ENCODE results near the gene NELFB.

NELFB gene

GRCh38 chr9:137303893-137304382, 48.8 kb downstream of the NELFB start:
- no peak for DNase-seq

GRCh38 chr9:137304383-137305059, 49.4 kb downstream of the NELFB start:
- DNase-seq, result no peak

DNA sequence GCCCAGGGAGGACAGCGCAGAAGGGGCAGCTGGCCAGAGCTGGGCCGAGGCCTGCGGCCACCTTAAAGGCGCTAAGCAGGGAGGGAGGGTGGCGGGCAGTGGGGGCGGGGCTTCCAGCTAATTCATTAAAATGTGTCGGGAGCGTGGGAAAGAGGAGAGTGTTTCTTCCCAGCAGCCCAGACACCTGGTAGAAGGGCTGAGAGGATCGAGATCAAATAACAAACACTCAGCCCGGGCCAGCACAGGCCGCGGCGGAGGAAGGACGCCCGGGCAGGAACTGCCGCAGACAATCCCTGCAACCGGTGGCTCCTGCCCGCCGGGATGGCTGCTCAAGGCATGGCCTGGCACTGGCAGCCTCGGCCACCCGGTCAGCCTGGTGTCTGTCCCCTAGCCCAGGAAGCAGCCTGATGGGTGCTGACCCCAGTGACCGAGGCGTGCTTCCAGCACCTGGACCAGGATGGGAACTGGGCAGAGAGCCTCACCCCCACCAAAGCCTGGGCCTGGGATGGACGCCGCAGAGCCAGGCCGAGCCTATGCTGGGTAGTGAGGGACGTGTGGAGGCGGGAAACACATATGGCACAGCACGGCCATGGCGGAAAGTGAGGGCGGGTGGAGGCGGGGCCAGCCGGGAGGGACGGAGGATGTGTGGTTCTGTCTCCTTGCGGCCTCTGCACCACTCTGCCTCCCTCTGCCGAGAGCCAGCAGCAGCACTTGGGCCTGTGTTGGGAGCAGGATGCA, 50.1 kb downstream of the NELFB start:
- DNase-seq, result peak; percentile 55 to 60

- DNase-seq, result no peak
Observed at GRCh38 chr9:137305798-137306065, 50.6 kb downstream of the NELFB start.

- DNase-seq, result no peak
Observed at GRCh38 chr9:137306066-137306849, 51.1 kb downstream of the NELFB start.

GRCh38 chr9:137306850-137307254, 51.7 kb downstream of the NELFB start:
- DNase-seq, result no peak

- no peak for DNase-seq
Observed at GRCh38 chr9:137307255-137308056, 52.3 kb downstream of the NELFB start.

- no peak for DNase-seq
Observed at GRCh38 chr9:137308057-137308619, 53.0 kb downstream of the NELFB start.

DNA sequence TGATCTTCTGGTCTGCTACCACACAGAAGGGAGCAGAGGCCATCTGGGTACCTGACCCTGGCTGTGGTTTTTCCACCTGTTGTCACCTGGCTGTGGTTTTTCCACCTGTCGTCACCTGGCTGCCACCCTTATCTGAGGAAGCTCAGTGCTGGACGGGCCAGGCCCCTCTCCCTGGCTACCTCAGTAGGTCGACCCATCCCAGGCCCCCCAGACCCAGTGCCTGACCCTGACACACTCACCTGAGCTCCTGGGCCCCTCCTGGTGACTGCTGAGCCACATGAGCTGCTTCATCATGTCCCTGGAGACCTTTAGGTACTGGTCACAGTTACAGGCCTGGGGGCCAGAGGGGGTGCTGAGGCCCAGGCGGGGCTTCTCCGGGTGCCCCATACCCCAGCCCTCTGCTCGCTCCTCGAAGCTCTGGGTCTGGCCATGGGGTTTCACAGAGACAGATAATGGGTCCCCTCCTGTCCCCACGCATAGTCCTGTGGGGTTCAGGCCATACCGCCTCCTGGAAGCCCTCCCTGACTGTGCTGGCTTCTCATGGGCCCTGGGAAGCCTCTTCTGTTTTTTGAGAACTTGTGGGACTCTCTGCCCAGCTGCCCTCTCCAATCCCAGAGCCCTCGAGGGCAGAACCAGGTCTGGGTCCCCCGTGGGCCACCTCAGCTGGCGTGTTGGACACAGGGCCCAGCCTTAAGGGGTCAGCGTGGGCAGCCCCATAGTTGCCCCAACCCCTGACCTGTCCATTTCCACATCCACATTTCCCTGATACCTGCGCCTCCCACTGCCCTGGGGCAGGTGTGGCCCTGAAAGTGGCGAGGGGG, 54.5 kb downstream of the NELFB start:
- no peak for DNase-seq

- DNase-seq, result no peak
Observed at GRCh38 chr9:137310189-137311052, 55.3 kb downstream of the NELFB start.

GRCh38 chr9:137311171-137311985, 56.3 kb downstream of the NELFB start:
- no peak for DNase-seq

GRCh38 chr9:137311986-137312851, 57.1 kb downstream of the NELFB start:
- no peak for DNase-seq

DNA sequence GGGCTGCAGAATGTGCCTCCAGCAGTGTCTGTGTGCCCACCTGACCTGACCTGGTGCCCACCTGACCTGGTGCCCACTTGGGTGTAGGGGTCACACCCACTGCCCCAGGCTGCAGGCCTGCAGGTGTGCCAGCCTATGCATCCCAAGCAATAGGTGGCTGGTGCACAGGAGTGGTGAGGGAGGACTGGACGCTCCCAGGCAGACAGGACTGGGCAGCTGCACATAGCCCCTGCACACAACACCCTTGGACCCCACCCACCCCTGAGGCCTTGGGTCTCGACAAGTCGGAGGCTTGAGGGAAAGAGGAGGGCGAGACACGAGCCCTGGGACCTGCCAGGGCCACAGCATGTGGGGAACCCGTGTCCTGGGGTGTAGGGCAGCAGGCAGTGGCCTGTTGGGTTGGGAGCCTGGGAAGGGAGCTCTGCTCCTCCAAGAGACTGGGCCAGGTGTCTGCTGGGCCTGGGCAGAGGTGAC, 57.8 kb downstream of the NELFB start:
- no peak for DNase-seq

DNA sequence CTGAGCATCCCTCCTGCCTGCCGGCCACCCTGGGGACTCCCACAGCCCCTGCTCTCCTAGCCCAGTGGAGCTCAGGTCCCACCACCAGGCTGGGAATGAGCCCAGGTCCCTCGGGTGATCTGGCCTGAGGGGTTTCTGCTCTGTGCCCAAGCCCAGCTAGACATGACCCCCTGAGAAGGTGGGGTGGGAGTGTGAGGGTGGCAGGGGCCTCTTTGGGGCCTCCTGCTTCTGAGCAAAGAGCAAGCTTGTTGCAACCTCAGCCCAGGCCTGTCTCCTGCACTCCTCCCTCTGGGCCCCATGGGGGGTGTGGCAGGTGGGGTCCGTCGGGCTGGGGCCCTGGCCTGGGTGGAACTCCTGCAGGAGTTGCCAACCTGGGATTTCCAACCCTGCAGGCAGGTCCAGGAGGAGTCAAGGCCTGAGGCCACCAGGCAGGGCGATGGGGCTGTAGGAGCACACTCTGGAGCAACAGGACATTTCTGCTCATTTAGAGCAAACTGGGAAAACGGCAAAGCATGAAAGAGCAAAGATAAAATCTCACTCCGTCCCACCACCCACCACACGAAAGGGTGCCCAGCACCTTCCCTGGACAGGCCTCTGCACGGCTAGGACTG, 58.3 kb downstream of the NELFB start:
- no peak for DNase-seq

DNA sequence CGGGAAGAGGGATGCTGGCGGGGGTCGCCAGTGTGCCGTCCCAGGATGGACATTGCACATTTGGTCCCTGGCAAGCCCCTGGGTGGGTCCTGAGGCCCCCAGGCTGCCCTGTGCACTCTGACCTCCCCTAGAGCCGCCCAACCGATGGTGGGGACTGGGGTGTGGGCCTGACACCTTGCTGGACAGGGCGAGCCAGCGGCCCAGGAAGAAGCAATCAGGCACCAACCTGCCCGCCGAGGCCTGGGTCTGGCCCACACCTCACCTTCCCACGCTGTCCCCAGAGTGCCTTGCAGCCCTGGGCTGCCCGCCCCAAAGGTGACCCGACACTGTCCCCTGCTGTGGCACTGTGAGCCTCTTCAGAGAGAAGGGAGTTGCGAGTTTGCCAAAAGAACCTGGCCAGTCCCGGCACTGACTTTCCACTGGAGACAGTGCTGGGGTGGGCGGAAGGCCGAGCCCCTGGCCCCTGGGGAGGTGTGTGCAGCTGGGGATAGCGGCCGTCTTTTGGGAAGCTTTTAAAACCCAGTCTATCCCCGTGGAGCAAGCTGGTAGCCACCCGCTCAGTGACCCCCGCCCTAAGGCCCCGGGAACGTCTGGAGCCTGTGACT, 58.9 kb downstream of the NELFB start:
- no peak for DNase-seq

GRCh38 chr9:137314561-137315560, 59.7 kb downstream of the NELFB start:
- DNase-seq, result peak in 1 of 2 donors; percentile 11
